BLaER1 (cell line): ENCODE measurements around the gene CAP2.

Experiments used
- H3K27ac ChIP-seq: shearing (Covaris generic); formaldehyde crosslinking; 2 replicates; pipeline ENCODE4 v1.8.1; 2022
- H3K27me3 ChIP-seq: shearing (Covaris generic); formaldehyde crosslinking; 2 replicates; pipeline ENCODE4 v1.8.1; 2022
- H3K36me3 ChIP-seq: shearing (Covaris generic); formaldehyde crosslinking; 2 replicates; pipeline ENCODE4 v1.8.1; 2022
- H3K4me1 ChIP-seq: shearing (Covaris generic); formaldehyde crosslinking; 2 replicates; pipeline ENCODE4 v1.8.1; 2022
- H3K4me2 ChIP-seq: shearing (Covaris generic); formaldehyde crosslinking; 2 replicates; pipeline ENCODE4 v1.8.1; 2022
- H3K4me3 ChIP-seq: shearing (Covaris generic); formaldehyde crosslinking; 2 replicates; pipeline ENCODE4 v1.8.1; 2022
- H3K9ac ChIP-seq: shearing (Covaris generic); formaldehyde crosslinking; 2 replicates; pipeline ENCODE4 v1.8.1; 2022
- H3K9me3 ChIP-seq: shearing (Covaris generic); formaldehyde crosslinking; 2 replicates; pipeline ENCODE4 v1.8.1; 2022
- H4K20me1 ChIP-seq: shearing (Covaris generic); formaldehyde crosslinking; 2 replicates; pipeline ENCODE4 v1.8.1; 2022
- Cebpa-rat ChIP-seq: shearing (Covaris generic); IDR thresholded peaks from 2 replicates; pipeline ENCODE4 v1.8.1; 2022

CAP2 gene

GRCh38 chr6:17490724-17491123 is 97.3 kb downstream of the CAP2 start:
- Histone ChIP-seq H3K4me3 (peak overlapping the region; percentile 39), H3K36me3 (no peaks in the 10 kb centered on the region), H3K27me3 (no peaks in the 10 kb centered on the region), H3K27ac (peak overlapping the region; percentile 87), H3K4me2 (peak overlapping the region; percentile 76), H3K9ac (peak overlapping the region; percentile 54), H3K9me3 (no peaks in the 10 kb centered on the region; the same call in none of the 2 replicates), H3K4me1 (peaks cover 52% of the 10 kb centered on the region), H4K20me1 (no peaks in the 10 kb centered on the region)
- TF ChIP-seq Cebpa-rat: no peak

- Histone ChIP-seq H3K4me2 (peak overlapping the region; percentile 76), H3K4me3 (peak overlapping the region; percentile 39; the same call in 1 of the 2 replicates), H3K9ac (peak overlapping the region; percentile 71), H3K9me3 (no peaks in the 10 kb centered on the region; the same call in none of the 2 replicates), H4K20me1 (no peaks in the 10 kb centered on the region), H3K27me3 (no peaks in the 10 kb centered on the region), H3K4me1 (peaks cover 52% of the 10 kb centered on the region), H3K27ac (peak overlapping the region; percentile 87), H3K36me3 (no peaks in the 10 kb centered on the region)
- TF ChIP-seq Cebpa-rat: no peak
Measured at GRCh38 chr6:17491416-17492142, 98.2 kb downstream of the CAP2 start.

- H4K20me1 ChIP-seq: no peaks in the 10 kb centered on the region
- peak overlapping the region; percentile 71 for H3K9ac ChIP-seq
- H3K4me2 ChIP-seq: peak overlapping the region; percentile 76
- H3K27ac ChIP-seq: peak overlapping the region; percentile 87
- H3K27me3 ChIP-seq: no peaks in the 10 kb centered on the region
- no peak for TF ChIP-seq Cebpa-rat
- no peaks in the 10 kb centered on the region; the same call in none of the 2 replicates for H3K9me3 ChIP-seq
- peak overlapping the region; percentile 39; the same call in 1 of the 2 replicates for H3K4me3 ChIP-seq
- peaks cover 52% of the 10 kb centered on the region for H3K4me1 ChIP-seq
- H3K36me3 ChIP-seq: no peaks in the 10 kb centered on the region
Measured at GRCh38 chr6:17492350-17492749, 99.0 kb downstream of the CAP2 start.

- H3K4me1 ChIP-seq: peaks cover 52% of the 10 kb centered on the region
Measured at GRCh38 chr6:17493286-17493685, 99.9 kb downstream of the CAP2 start.

GRCh38 chr6:17494177-17494576 is 100.8 kb downstream of the CAP2 start:
- Histone ChIP-seq H3K4me3 (no peak overlapping the region), H3K9me3 (no peaks in the 10 kb centered on the region; the same call in none of the 2 replicates), H3K27ac (0 out of 2 replicates have a peak overlapping the region, but pooled peaks have one; percentile 87), H3K36me3 (no peaks in the 10 kb centered on the region), H3K4me2 (no peak overlapping the region), H3K4me1 (peaks cover 51% of the 10 kb centered on the region), H4K20me1 (no peaks in the 10 kb centered on the region), H3K27me3 (no peaks in the 10 kb centered on the region), H3K9ac (no peak overlapping the region)
- no peak for TF ChIP-seq Cebpa-rat

More at GRCh38 chr6:17493286-17493685, 99.9 kb downstream of the CAP2 start:
- no peaks in the 10 kb centered on the region for H4K20me1 ChIP-seq
- no peaks in the 10 kb centered on the region for H3K27me3 ChIP-seq
- no peaks in the 10 kb centered on the region; the same call in none of the 2 replicates for H3K9me3 ChIP-seq
- H3K9ac ChIP-seq: no peak overlapping the region
- H3K27ac ChIP-seq: peak overlapping the region; percentile 87
- H3K4me2 ChIP-seq: peak overlapping the region; percentile 76
- H3K36me3 ChIP-seq: no peaks in the 10 kb centered on the region
- no peak for TF ChIP-seq Cebpa-rat
- H3K4me3 ChIP-seq: no peak overlapping the region

- H4K20me1 ChIP-seq: no peaks in the 10 kb centered on the region
- no peak overlapping the region for H3K9ac ChIP-seq
- no peak overlapping the region for H3K4me3 ChIP-seq
Measured at GRCh38 chr6:17494919-17495318, 101.5 kb downstream of the CAP2 start.

GRCh38 chr6:17497535-17498095 is 104.2 kb downstream of the CAP2 start:
- Histone ChIP-seq H3K4me1 (peaks cover 17% of the 10 kb centered on the region), H3K36me3 (no peaks in the 10 kb centered on the region), H3K4me2 (no peak overlapping the region), H3K27me3 (no peaks in the 10 kb centered on the region), H3K9ac (no peak overlapping the region), H3K4me3 (no peak overlapping the region), H3K9me3 (no peaks in the 10 kb centered on the region; the same call in 1 of the 2 replicates), H3K27ac (no peak overlapping the region), H4K20me1 (no peaks in the 10 kb centered on the region)
- no peak for TF ChIP-seq Cebpa-rat

More at GRCh38 chr6:17494919-17495318, 101.5 kb downstream of the CAP2 start:
- no peak for TF ChIP-seq Cebpa-rat
- H3K9me3 ChIP-seq: no peaks in the 10 kb centered on the region; the same call in 1 of the 2 replicates
- H3K4me2 ChIP-seq: no peak overlapping the region
- H3K27ac ChIP-seq: no peak overlapping the region
- peaks cover 44% of the 10 kb centered on the region for H3K4me1 ChIP-seq
- H3K36me3 ChIP-seq: no peaks in the 10 kb centered on the region
- no peaks in the 10 kb centered on the region for H3K27me3 ChIP-seq

- no peaks in the 10 kb centered on the region; the same call in 1 of the 2 replicates for H3K4me1 ChIP-seq
- no peak overlapping the region for H3K9ac ChIP-seq
- no peak overlapping the region for H3K27ac ChIP-seq
- H3K4me3 ChIP-seq: no peak overlapping the region
- no peaks in the 10 kb centered on the region for H3K36me3 ChIP-seq
- H4K20me1 ChIP-seq: no peaks in the 10 kb centered on the region
- no peak for TF ChIP-seq Cebpa-rat
- no peak overlapping the region for H3K4me2 ChIP-seq
- no peaks in the 10 kb centered on the region for H3K27me3 ChIP-seq
- H3K9me3 ChIP-seq: no peaks in the 10 kb centered on the region
Measured at GRCh38 chr6:17501442-17501841, 108.0 kb downstream of the CAP2 start.

- Histone ChIP-seq H3K36me3 (no peaks in the 10 kb centered on the region), H3K4me3 (no peak overlapping the region), H3K27me3 (no peaks in the 10 kb centered on the region), H3K9me3 (no peaks in the 10 kb centered on the region), H3K27ac (no peak overlapping the region), H4K20me1 (no peaks in the 10 kb centered on the region), H3K4me2 (no peak overlapping the region), H3K9ac (no peak overlapping the region), H3K4me1 (no peaks in the 10 kb centered on the region)
- TF ChIP-seq Cebpa-rat: no peak
Measured at GRCh38 chr6:17501982-17502704, 108.7 kb downstream of the CAP2 start.

GRCh38 chr6:17503051-17503450 is 109.7 kb downstream of the CAP2 start:
- Histone ChIP-seq H3K36me3 (no peaks in the 10 kb centered on the region), H3K4me3 (no peak overlapping the region), H3K27ac (no peak overlapping the region), H4K20me1 (no peaks in the 10 kb centered on the region), H3K4me2 (no peak overlapping the region), H3K27me3 (no peaks in the 10 kb centered on the region), H3K4me1 (no peaks in the 10 kb centered on the region), H3K9ac (no peak overlapping the region), H3K9me3 (no peaks in the 10 kb centered on the region)
- no peak for TF ChIP-seq Cebpa-rat
